K562 (cell line): Measurements from ENCODE around the gene GNAT1. TPM values are rescaled to one million over a fixed set of nuclear protein-coding genes. Genes with fewer than 3 reads are reported as not detected.

ENCODE experiments used
- ATAC-seq: fragments of 200-7000 bp; cut with Tn5 transposase; 3 replicates; pipeline ENCODE4 v1.9.1; 2020; ENCODE audit warnings: moderate library complexity
- BruUV-seq: library from RNA; stranded (reverse); fragments of 400-500 nt; replicated peaks from 2 replicates; lab custom pipeline; 2021; lab: Mats Ljungman, UMichigan
- CTCF ChIA-PET: fragments of 300-600 bp; formaldehyde crosslinking; extraction: SDS; loops from one replicate; lab custom pipeline; 2021; ENCODE audit warnings: low intra/inter-chr PET ratio; lab: Yijun Ruan, JAX
- POLR2A ChIA-PET: fragments of 300-600, 350-650 bp; sonication (Branson Sonifier 250); formaldehyde crosslinking; extraction: SDS; loops from one replicate; lab custom pipeline; 2021; ENCODE audit warnings: antibody characterized with exemption, inconsistent platforms; lab: Yijun Ruan, JAX
- DNase-seq, 4 experiments: peaks; one replicate each; pipeline versions ENCODE4 v3.0.0 to v3.0.0-alpha.2; 2011 to 2018; ENCODE audit warnings: low spot score in 3 of 4, mixed read lengths in 3 of 4; ENCODE audit errors: extremely low read depth in 1 of 4
- FAIRE-seq: peaks from 2 replicates; lab custom pipeline; 2011; peaks lifted over from hg19 to GRCh38; lab: Jason Lieb, UNC
- H2AFZ ChIP-seq: 2 replicates; pipeline ENCODE4 v1.6.0; 2011; ENCODE audit warnings: low read depth, low read length, control low read depth, inconsistent platforms
- H3K27ac ChIP-seq: fragments of 200-600 bp; 3 replicates; pipeline ENCODE4 v1.8.0; 2011; ENCODE audit warnings: low read depth, mild to moderate bottlenecking, control low read depth, inconsistent platforms, low read length, moderate library complexity, mixed read lengths; ENCODE audit errors: extremely low read depth
- H3K27me3 ChIP-seq, 2 experiments: fragments of 300-600 bp in 1 of 2; 2 replicates in 1 of 2; 3 replicates in 1 of 2; pipeline versions ENCODE4 v1.6.0 to v1.8.0; 2011; ENCODE audit warnings: inconsistent platforms in 2 of 2, low read length in 2 of 2, mild to moderate bottlenecking in 1 of 2, mixed read lengths in 1 of 2, moderate library complexity in 1 of 2; ENCODE audit not compliant: control insufficient read depth in 2 of 2, insufficient read depth in 2 of 2
- H3K36me3 ChIP-seq: fragments of 300-600 bp; 3 replicates; pipeline ENCODE4 v1.8.0; 2011; ENCODE audit warnings: mild to moderate bottlenecking, low read length, inconsistent platforms; ENCODE audit not compliant: control insufficient read depth, insufficient read depth
- H3K4me1 ChIP-seq, 2 experiments: fragments of 200-600 bp in 1 of 2; replicated peaks in 1 of 2; 2 replicates in 1 of 2; 3 replicates in 1 of 2; pipeline versions ENCODE4 v1.5.1 to v1.8.0; 2011; ENCODE audit warnings: inconsistent platforms in 2 of 2, low read length in 2 of 2, mild to moderate bottlenecking in 1 of 2, mixed read lengths in 1 of 2, moderate library complexity in 1 of 2; ENCODE audit not compliant: control insufficient read depth in 2 of 2, insufficient read depth in 2 of 2
- H3K4me2 ChIP-seq: 2 replicates; pipeline ENCODE4 v1.6.1; 2011; ENCODE audit warnings: low read length, control low read depth, inconsistent platforms, mixed read lengths; ENCODE audit not compliant: insufficient read depth
- H3K4me3 ChIP-seq: fragments of 200-600 bp; sonication (generic), shearing (Covaris generic); 2 replicates; pipeline ENCODE4 v1.5.1; 2016; ENCODE audit warnings: control low read depth, inconsistent platforms
- H3K79me2 ChIP-seq: fragments of 200-600 bp; 3 replicates; pipeline ENCODE4 v1.8.0; 2011; ENCODE audit warnings: low read length, inconsistent platforms; ENCODE audit not compliant: control insufficient read depth, insufficient read depth
- H3K9ac ChIP-seq, 2 experiments: 2 replicates each; pipeline versions ENCODE4 v1.6.0 to v1.6.1; 2011; ENCODE audit warnings: low read depth in 2 of 2, low read length in 2 of 2, control low read depth in 1 of 2, inconsistent platforms in 1 of 2, mild to moderate bottlenecking in 1 of 2, mixed read lengths in 1 of 2; ENCODE audit not compliant: insufficient read depth in 1 of 2
- H3K9me1 ChIP-seq: one replicate; pipeline ENCODE4 v1.6.0; 2011; ENCODE audit warnings: inconsistent platforms, mild to moderate bottlenecking, low read length, moderate library complexity; ENCODE audit not compliant: control insufficient read depth, insufficient read depth
- H3K9me3 ChIP-seq: replicated peaks from 2 replicates; pipeline ENCODE4 v1.5.1; 2011; ENCODE audit warnings: low read depth, low read length, inconsistent platforms; ENCODE audit not compliant: control insufficient read depth, insufficient read depth
- H4K20me1 ChIP-seq: replicated peaks from 2 replicates; pipeline ENCODE4 v1.6.1; 2011; ENCODE audit warnings: low read length, inconsistent platforms, mixed read lengths; ENCODE audit not compliant: control insufficient read depth, insufficient read depth
- ATF1 ChIP-seq, 2 experiments: fragments of 450-650 bp in 1 of 2; IDR thresholded peaks; 2 replicates each; pipeline ENCODE4 v1.6.1; 2016; ENCODE audit warnings: missing compliant biosample characterization in 1 of 2, missing genetic modification characterization in 1 of 2
- CREB3L1 ChIP-seq: fragments of 450-650 bp; IDR thresholded peaks from 2 replicates; pipeline ENCODE4 v1.6.1; 2014; ENCODE audit warnings: low read depth, mild to moderate bottlenecking, moderate library complexity, borderline replicate concordance
- ZBTB7A ChIP-seq: IDR thresholded peaks from 2 replicates; pipeline ENCODE4 v1.6.1; 2011; ENCODE audit warnings: low read depth, mild to moderate bottlenecking, low read length, moderate library complexity, borderline replicate concordance; ENCODE audit not compliant: control insufficient read depth
- ZEB2 ChIP-seq: fragments of 450-650 bp; IDR thresholded peaks from 2 replicates; pipeline ENCODE4 v1.6.1; 2016
- ZFP36 ChIP-seq: fragments of 150-350 bp; IDR thresholded peaks from 2 replicates; pipeline ENCODE4 v1.6.1; 2018; ENCODE audit warnings: low read length, low read depth; ENCODE audit not compliant: partially characterized antibody
- WGBS: fragments of 100-300 bp; shearing (Covaris generic); methylation state at CpG from one replicate; pipeline ENCODE4 v1.1.6; 2016; ENCODE audit warnings: low coverage, mixed read lengths; ENCODE audit not compliant: insufficient coverage; ENCODE audit errors: missing lambda C conversion rate; 5-methylcytosine and 5-hydroxymethylcytosine counted together
- in situ Hi-C: fragments of 300-500 bp; cut with MboI; formaldehyde crosslinking; loops from 4 replicates; pipeline ENCODE4 v1.15.0; 2018; ENCODE audit warnings: inconsistent platforms, mixed read lengths
- intact Hi-C: fragments of 100-400 bp; cut with micrococcal nuclease; formaldehyde crosslinking; loops from 2 replicates; pipeline ENCODE4 v1.14.2; 2022
- polyA plus RNA-seq, 8 experiments: library from polyadenylated mRNA; depleted of rRNA in 4 of 8; stranded (reverse) in 5 of 8; unstranded in 3 of 8; fragments of >200 nt; fragmentation: Nextera tagmentation in 2 of 8; fragmentation: Illumina TruSeq in 1 of 8; extraction: Ambion mirVana in 2 of 8; extraction: Trizol in 1 of 8; gene quantifications; 2 replicates each; pipeline versions ENCODE4 v1.2.1 to v1.2.3, GENCODE V29; 2011 to 2014; ENCODE audit warnings: inconsistent platforms in 1 of 8, missing spikeins in 1 of 8
- total RNA-seq, 7 experiments: library from RNA; depleted of rRNA in 6 of 7; stranded (reverse); fragments of >200 nt in 6 of 7; fragmentation: Illumina TruSeq in 2 of 7; extraction: Trizol in 2 of 7; gene quantifications; 2 replicates each; pipeline versions ENCODE4 v1.2.1 to v1.2.3, GENCODE V29; 2011 to 2021; ENCODE audit warnings: low replicate concordance in 1 of 7

The GNAT1 gene
- total and polyA plus RNA-seq, 9 of the 15 experiments (the other 6 are each of a cell fraction or from before 2014, with no cell fraction given) = not detected

- H3K4me3 ChIP-seq = no peak overlapping the region
- H3K9me1 ChIP-seq = no peaks in the 10 kb centered on the region
- TF ChIP-seq ZEB2 = no peak
- no peak for TF ChIP-seq ATF1 (CRISPR knock-in tag; IDR thresholded peaks at IDR 0.05)
- TF ChIP-seq ATF1 (tag; IDR thresholded peaks at IDR 0.05) = no peak
- TF ChIP-seq ZBTB7A = no peak
- H3K9ac ChIP-seq = no peak overlapping the region
- no peaks in the 10 kb centered on the region for H3K36me3 ChIP-seq
- H3K27ac ChIP-seq = no peak overlapping the region
- CTCF ChIA-PET = no interaction called here
- no peak for FAIRE-seq
- POLR2A ChIA-PET = interaction anchor here (0.7 kb wide), 1 partner anchor 105 kb away, joined by 3 read pairs; no protein-coding TSS in a partner anchor
- 38% methylated on average over 1 of the region's 1 CpG for WGBS
- no TSS peak for BruUV-seq
- peaks cover 9 to 37% of the 10 kb centered on the region in 2 experiments; a peak in 4 of 5 replicates for H3K4me1 ChIP-seq
- in situ Hi-C loops (no loop called here), intact Hi-C loops (no loop called here)
- DNase-seq = no peak
- no peak overlapping the region for H2AFZ ChIP-seq
- H3K79me2 ChIP-seq = no peaks in the 10 kb centered on the region
- H3K9me3 ChIP-seq = no peaks in the 10 kb centered on the region
- H3K27me3 ChIP-seq = no peaks in the 10 kb centered on the region
- ATAC-seq = no peak
- no peak overlapping the region for H3K4me2 ChIP-seq
- peaks cover 3% of the 10 kb centered on the region; the same call in 1 of the 2 replicates for H4K20me1 ChIP-seq
Observed at GRCh38 chr3:50164481-50164880, 26.9 kb upstream of the GNAT1 start.

GRCh38 chr3:50164984-50165909 lies 26.2 kb upstream of the GNAT1 start:
- ChIA-PET POLR2A (interaction anchor here (0.6 to 1.3 kb wide), 3 partner anchors 15 to 105 kb away, joined by 4 to 5 read pairs (median 5); no protein-coding TSS in a partner anchor), CTCF (no interaction called here)
- Histone ChIP-seq H3K79me2 (no peaks in the 10 kb centered on the region), H3K9me3 (no peaks in the 10 kb centered on the region), H2AFZ (no peak overlapping the region), H3K4me1 (peaks cover 9 to 34% of the 10 kb centered on the region in 2 experiments; a peak in 4 of 5 replicates), H3K4me3 (no peak overlapping the region), H3K27me3 (no peaks in the 10 kb centered on the region), H3K9ac (no peak overlapping the region; a peak in 2 of 4 replicates), H3K9me1 (no peaks in the 10 kb centered on the region), H3K4me2 (no peak overlapping the region), H3K36me3 (no peaks in the 10 kb centered on the region), H4K20me1 (peaks cover 3% of the 10 kb centered on the region; the same call in 1 of the 2 replicates), H3K27ac (no peak overlapping the region)
- DNase-seq (no peak), ATAC-seq (no peak), FAIRE-seq (no peak)
- no TSS peak for BruUV-seq
- in situ Hi-C loops = no loop called here
- peak; percentile 58 for TF ChIP-seq ZFP36
- TF ChIP-seq CREB3L1 = no peak
- WGBS = 29% methylated on average over 6 of the region's 7 CpGs
- intact Hi-C loops = no loop called here
